Suprapubic skin (tissue), 4 donors: ENCODE measurements around the gene METTL14. TPM values are rescaled to one million over a fixed set of nuclear protein-coding genes. Genes with fewer than 3 reads are reported as not detected.
A peak's percentile ranks its signal among the peaks of the same experiment; 100 is the strongest.

Experiments
- DNase-seq, 2 donors: peaks; one replicate each; pipeline ENCODE4 v3.0.0-alpha.2; 2019; ENCODE audit warnings: low spot score in 2 of 2
- H3K27ac ChIP-seq: fragments of 200-600 bp; sonication (generic); one replicate; pipeline ENCODE4 v1.5.1; 2019
- H3K27me3 ChIP-seq: fragments of 200-600 bp; sonication (generic); one replicate; pipeline ENCODE4 v1.5.1; 2019
- H3K36me3 ChIP-seq: fragments of 200-600 bp; sonication (generic); one replicate; pipeline ENCODE4 v1.5.1; 2019
- H3K4me1 ChIP-seq: fragments of 200-600 bp; sonication (generic); one replicate; pipeline ENCODE4 v1.5.1; 2019
- H3K4me3 ChIP-seq: fragments of 200-600 bp; sonication (generic); one replicate; pipeline ENCODE4 v1.5.1; 2019; ENCODE audit warnings: mild to moderate bottlenecking
- H3K9me3 ChIP-seq: fragments of 200-600 bp; sonication (generic); one replicate; pipeline ENCODE4 v1.5.1; 2019
- EP300 ChIP-seq: sonication (generic); formaldehyde crosslinking; IDR thresholded peaks from one replicate; pipeline ENCODE4 v1.6.1; 2017; ENCODE audit warnings: antibody characterized with exemption
- POLR2A ChIP-seq, 2 donors: fragments of 450-650 bp; IDR thresholded peaks; one replicate each; pipeline ENCODE4 v1.6.1; 2017; ENCODE audit warnings: antibody characterized with exemption in 2 of 2, mild to moderate bottlenecking in 2 of 2, moderate library complexity in 2 of 2
- POLR2AphosphoS5 ChIP-seq, 3 donors: sonication (generic); formaldehyde crosslinking; IDR thresholded peaks; one replicate each; pipeline ENCODE4 v1.6.1; 2017; ENCODE audit warnings: antibody characterized with exemption in 3 of 3
- WGBS: methylation state at CpG from one replicate; pipeline ENCODE4 v1.1.5; 2018; 5-methylcytosine and 5-hydroxymethylcytosine counted together
- total RNA-seq, 4 donors: library from RNA; depleted of rRNA; stranded (reverse); fragments of >200 nt; gene quantifications; one replicate each; pipeline ENCODE4 v1.1.0, GENCODE V29; 2016
- TF ChIP-seq, protein P1 (sequence below), 2 donors: fragments of 200-600 bp in 1 of 2; fragments of 450-650 bp in 1 of 2; sonication (generic) in 1 of 2; IDR thresholded peaks; one replicate each; pipeline ENCODE4 v1.5.1; 2016 to 2019; ENCODE audit warnings: antibody characterized with exemption in 2 of 2, mild to moderate bottlenecking in 1 of 2, moderate library complexity in 1 of 2

The METTL14 gene
- total RNA-seq, 4 donors from 2014 or later = 21.5 to 45.0 (median 29.5) TPM

- Histone ChIP-seq H3K27ac (no peak overlapping the region), H3K27me3 (no peaks in the 10 kb centered on the region), H3K9me3 (no peaks in the 10 kb centered on the region), H3K4me3 (no peak overlapping the region), H3K36me3 (peaks cover 21% of the 10 kb centered on the region), H3K4me1 (peaks cover 20% of the 10 kb centered on the region)
- TF ChIP-seq, protein P1, sequence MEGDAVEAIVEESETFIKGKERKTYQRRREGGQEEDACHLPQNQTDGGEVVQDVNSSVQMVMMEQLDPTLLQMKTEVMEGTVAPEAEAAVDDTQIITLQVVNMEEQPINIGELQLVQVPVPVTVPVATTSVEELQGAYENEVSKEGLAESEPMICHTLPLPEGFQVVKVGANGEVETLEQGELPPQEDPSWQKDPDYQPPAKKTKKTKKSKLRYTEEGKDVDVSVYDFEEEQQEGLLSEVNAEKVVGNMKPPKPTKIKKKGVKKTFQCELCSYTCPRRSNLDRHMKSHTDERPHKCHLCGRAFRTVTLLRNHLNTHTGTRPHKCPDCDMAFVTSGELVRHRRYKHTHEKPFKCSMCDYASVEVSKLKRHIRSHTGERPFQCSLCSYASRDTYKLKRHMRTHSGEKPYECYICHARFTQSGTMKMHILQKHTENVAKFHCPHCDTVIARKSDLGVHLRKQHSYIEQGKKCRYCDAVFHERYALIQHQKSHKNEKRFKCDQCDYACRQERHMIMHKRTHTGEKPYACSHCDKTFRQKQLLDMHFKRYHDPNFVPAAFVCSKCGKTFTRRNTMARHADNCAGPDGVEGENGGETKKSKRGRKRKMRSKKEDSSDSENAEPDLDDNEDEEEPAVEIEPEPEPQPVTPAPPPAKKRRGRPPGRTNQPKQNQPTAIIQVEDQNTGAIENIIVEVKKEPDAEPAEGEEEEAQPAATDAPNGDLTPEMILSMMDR (IDR thresholded peaks at IDR 0.05) = no peak
- no peak for TF ChIP-seq EP300
- no peak for TF ChIP-seq POLR2A (IDR thresholded peaks at IDR 0.05)
- no peak for TF ChIP-seq POLR2AphosphoS5 (IDR thresholded peaks at IDR 0.05)
- no peak for DNase-seq
Observed at GRCh38 chr4:118742050-118742449, 56.9 kb downstream of the METTL14 start.

DNA sequence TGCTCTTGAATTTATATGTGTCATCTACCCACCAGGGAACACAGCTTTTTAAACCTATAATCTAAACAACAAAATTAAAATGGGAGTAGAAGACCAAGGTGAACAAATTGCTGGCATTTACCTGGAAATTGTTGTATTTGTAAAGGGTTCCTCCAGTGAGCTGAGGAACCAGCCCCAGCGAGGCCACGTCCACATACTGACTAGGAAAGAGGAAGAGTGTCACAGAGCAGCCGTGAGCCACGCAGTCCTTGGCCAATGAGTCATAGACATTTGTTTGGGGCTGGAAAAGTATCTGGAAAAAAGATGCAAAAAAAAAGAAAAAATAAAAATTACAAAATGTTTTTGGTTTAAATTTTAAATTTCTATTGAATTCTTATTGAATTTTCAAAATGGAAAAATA is 58.7 kb downstream of the METTL14 start:
- Histone ChIP-seq H3K9me3 (no peaks in the 10 kb centered on the region), H3K27me3 (no peaks in the 10 kb centered on the region), H3K4me3 (no peak overlapping the region), H3K4me1 (peaks cover 22% of the 10 kb centered on the region), H3K36me3 (peaks cover 13% of the 10 kb centered on the region), H3K27ac (no peak overlapping the region)
- no peak for DNase-seq
- TF ChIP-seq POLR2A (IDR thresholded peaks at IDR 0.05) (no peak), POLR2AphosphoS5 (IDR thresholded peaks at IDR 0.05) (no peak), EP300 (no peak)
- TF ChIP-seq, protein P1 (IDR thresholded peaks at IDR 0.05) = no peak
- WGBS = 85% methylated on average over 4 of the region's 4 CpGs

DNA sequence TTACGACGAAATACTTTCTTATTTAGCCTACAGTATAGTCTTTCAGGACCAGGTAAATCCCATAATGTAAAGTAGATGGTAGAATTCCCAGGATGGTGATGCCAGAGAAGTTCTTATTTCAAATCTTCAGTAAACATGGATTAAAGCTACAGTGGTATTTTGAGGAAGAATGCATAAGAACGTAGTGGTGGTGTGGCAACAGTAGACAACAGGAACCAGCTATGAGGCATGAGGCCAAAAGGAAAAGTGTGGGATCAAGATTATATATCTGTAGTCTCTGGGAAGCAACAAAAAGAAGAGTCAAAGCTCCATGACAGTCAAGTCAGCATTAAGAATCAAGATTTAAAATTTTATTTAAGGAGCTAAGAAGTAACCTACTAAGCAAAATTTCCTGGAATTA is 60.2 kb downstream of the METTL14 start:
- Histone ChIP-seq H3K27me3 (no peaks in the 10 kb centered on the region), H3K4me1 (peaks cover 22% of the 10 kb centered on the region), H3K36me3 (peaks cover 6% of the 10 kb centered on the region), H3K9me3 (no peaks in the 10 kb centered on the region), H3K4me3 (no peak overlapping the region), H3K27ac (peak overlapping the region; percentile 46)
- no peak for DNase-seq
- WGBS = 52% methylated on average over 3 of the region's 3 CpGs
- TF ChIP-seq, protein P1 (IDR thresholded peaks at IDR 0.05) = no peak
- TF ChIP-seq POLR2AphosphoS5 (IDR thresholded peaks at IDR 0.05) (no peak), POLR2A (IDR thresholded peaks at IDR 0.05) (no peak), EP300 (no peak)

GRCh38 chr4:118746251-118746919 is 61.2 kb downstream of the METTL14 start:
- Histone ChIP-seq H3K9me3 (no peaks in the 10 kb centered on the region), H3K36me3 (peaks cover 6% of the 10 kb centered on the region), H3K27ac (peak overlapping the region; percentile 46), H3K4me3 (no peak overlapping the region), H3K27me3 (no peaks in the 10 kb centered on the region), H3K4me1 (peaks cover 22% of the 10 kb centered on the region)
- TF ChIP-seq POLR2AphosphoS5 (IDR thresholded peaks at IDR 0.05) (no peak), EP300 (peak; percentile 40), POLR2A (IDR thresholded peaks at IDR 0.05) (no peak)
- TF ChIP-seq, protein P1 (IDR thresholded peaks at IDR 0.05) = no peak
- 19% methylated on average over 2 of the region's 2 CpGs for WGBS
- DNase-seq = no peak

DNA sequence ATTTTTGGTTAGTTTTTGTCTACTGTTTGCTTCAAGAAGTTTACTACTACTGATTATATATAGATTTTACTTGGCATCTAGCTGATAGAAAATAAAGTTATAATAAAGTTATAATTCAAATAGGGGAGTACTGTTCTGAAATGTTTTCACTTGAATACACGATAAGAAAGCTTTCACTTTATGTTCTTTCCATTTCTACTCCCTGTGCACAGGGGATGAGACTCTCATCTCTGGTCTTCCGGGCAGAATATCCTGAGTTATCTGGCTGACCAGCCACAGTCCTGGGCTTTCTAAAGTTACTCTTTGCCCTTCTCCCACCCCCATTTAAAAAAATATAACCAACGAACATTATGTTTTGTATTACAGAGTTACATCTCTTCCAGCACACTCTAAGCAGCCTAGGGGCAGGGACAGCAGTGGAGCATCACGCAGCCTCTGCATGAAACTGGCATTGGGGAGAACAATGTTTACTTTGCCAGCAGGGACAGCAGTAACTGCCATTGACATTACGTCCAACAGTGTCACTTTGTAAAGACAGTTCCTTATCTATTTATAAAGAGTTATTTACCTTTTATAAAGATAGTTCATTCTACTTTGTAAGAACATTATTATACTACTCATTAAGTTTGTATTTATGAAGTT is 64.3 kb downstream of the METTL14 start:
- H3K4me3 ChIP-seq = no peak overlapping the region
- H3K9me3 ChIP-seq = no peaks in the 10 kb centered on the region
- no peak for DNase-seq
- TF ChIP-seq, protein P1 (IDR thresholded peaks at IDR 0.05) = no peak
- no peak overlapping the region for H3K27ac ChIP-seq
- 81% methylated on average over 5 of the region's 5 CpGs for WGBS
- H3K27me3 ChIP-seq = no peaks in the 10 kb centered on the region
- peaks cover 1% of the 10 kb centered on the region for H3K36me3 ChIP-seq
- H3K4me1 ChIP-seq = peaks cover 20% of the 10 kb centered on the region
